HEK293 (cell line): Measurements from ENCODE around the gene PHLDB2.

Experiments used
- CTCF ChIA-PET: fragments of 350-600 bp; formaldehyde crosslinking; extraction: SDS; loops from one replicate; lab custom pipeline; 2021; ENCODE audit warnings: antibody characterized with exemption; lab: Yijun Ruan, JAX
- POLR2A ChIA-PET: fragments of 300-600 bp; formaldehyde crosslinking; extraction: SDS; loops from one replicate; lab custom pipeline; 2020; ENCODE audit warnings: antibody characterized with exemption, inconsistent platforms; lab: Yijun Ruan, JAX
- H3K27ac ChIP-seq: fragments of 200-500 bp; sonication (Bioruptor generic); 2 replicates; pipeline ENCODE4 v1.5.1; 2014; ENCODE audit warnings: low read depth, low read length, control low read depth, inconsistent platforms; ENCODE audit errors: extremely low read depth
- H3K36me3 ChIP-seq, 2 experiments: fragments of 200-500 bp in 1 of 2; sonication (Bioruptor generic) in 1 of 2; 1 replicate in 1 of 2; 2 replicates in 1 of 2; pipeline ENCODE4 v1.5.1; 2014 to 2017; ENCODE audit warnings: inconsistent platforms in 2 of 2, low read length in 2 of 2; ENCODE audit not compliant: control insufficient read depth in 2 of 2, insufficient read depth in 1 of 2
- H3K4me1 ChIP-seq: fragments of 200-500 bp; sonication (Bioruptor generic); 2 replicates; pipeline ENCODE4 v1.5.1; 2014; ENCODE audit warnings: mild to moderate bottlenecking, low read length, inconsistent platforms; ENCODE audit not compliant: control insufficient read depth, insufficient read depth
- H3K4me3 ChIP-seq: 2 replicates; pipeline ENCODE4 v1.5.1; 2011; ENCODE audit warnings: low read depth, mild to moderate bottlenecking, control low read depth, low read length, moderate library complexity
- H3K9me3 ChIP-seq: fragments of 200-500 bp; sonication (Bioruptor generic); 2 replicates; pipeline ENCODE4 v1.5.1; 2014; ENCODE audit warnings: low read depth, low read length, inconsistent platforms; ENCODE audit not compliant: control insufficient read depth, insufficient read depth
- FEZF1 ChIP-seq: fragments of 450-650 bp; formaldehyde crosslinking; IDR thresholded peaks from 2 replicates; pipeline ENCODE4 v1.5.1; 2016; ENCODE audit warnings: missing biosample characterization, missing genetic modification characterization
- IKZF3 ChIP-seq: fragments of 450-650 bp; IDR thresholded peaks from 2 replicates; pipeline ENCODE4 v1.5.0; 2018; ENCODE audit warnings: missing biosample characterization, mild to moderate bottlenecking, missing genetic modification characterization, moderate library complexity
- KLF8 ChIP-seq: fragments of 450-650 bp; formaldehyde crosslinking; IDR thresholded peaks from 2 replicates; pipeline ENCODE4 v1.5.1; 2016; ENCODE audit warnings: missing biosample characterization, missing genetic modification characterization
- MZF1 ChIP-seq: fragments of 450-650 bp; formaldehyde crosslinking; IDR thresholded peaks from 2 replicates; pipeline ENCODE4 v1.5.1; 2017; ENCODE audit warnings: missing biosample characterization, missing genetic modification characterization, borderline replicate concordance
- OSR2 ChIP-seq: fragments of 450-650 bp; formaldehyde crosslinking; IDR thresholded peaks from 2 replicates; pipeline ENCODE4 v1.5.1; 2016; ENCODE audit warnings: missing biosample characterization, missing genetic modification characterization
- SCRT1 ChIP-seq: fragments of 450-650 bp; formaldehyde crosslinking; IDR thresholded peaks from 2 replicates; pipeline ENCODE4 v1.5.1; 2016; ENCODE audit warnings: missing biosample characterization, missing genetic modification characterization, borderline replicate concordance
- SCRT2 ChIP-seq: fragments of 450-650 bp; formaldehyde crosslinking; IDR thresholded peaks from 2 replicates; pipeline ENCODE4 v1.5.1; 2016; ENCODE audit warnings: missing biosample characterization, missing genetic modification characterization
- ZNF549 ChIP-seq: fragments of 450-650 bp; IDR thresholded peaks from 2 replicates; pipeline ENCODE4 v1.5.1; 2018; ENCODE audit warnings: missing biosample characterization, missing genetic modification characterization, mild to moderate bottlenecking, inconsistent platforms, moderate library complexity
- ZNF843 ChIP-seq: fragments of 450-650 bp; formaldehyde crosslinking; IDR thresholded peaks from 2 replicates; pipeline ENCODE4 v1.5.1; 2016; ENCODE audit warnings: missing biosample characterization, missing genetic modification characterization
- ZSCAN30 ChIP-seq: fragments of 450-650 bp; IDR thresholded peaks from 2 replicates; pipeline ENCODE4 v1.5.1; 2018; ENCODE audit warnings: missing biosample characterization, mild to moderate bottlenecking, missing genetic modification characterization, moderate library complexity
- TF ChIP-seq, protein P1 (sequence below): fragments of 450-650 bp; IDR thresholded peaks from 2 replicates; pipeline ENCODE4 v1.5.1; 2018; ENCODE audit warnings: missing biosample characterization, mild to moderate bottlenecking, missing genetic modification characterization
- TF ChIP-seq, protein P2 (sequence below): fragments of 450-650 bp; formaldehyde crosslinking; IDR thresholded peaks from 2 replicates; pipeline ENCODE4 v1.5.1; 2017; ENCODE audit warnings: missing biosample characterization, missing genetic modification characterization
- TF ChIP-seq, protein P3 (sequence below): fragments of 450-650 bp; formaldehyde crosslinking; IDR thresholded peaks from 2 replicates; pipeline ENCODE4 v1.5.1; 2016; ENCODE audit warnings: missing biosample characterization, missing genetic modification characterization, borderline replicate concordance
- TF ChIP-seq, protein P4 (sequence below): fragments of 450-650 bp; formaldehyde crosslinking; IDR thresholded peaks from 2 replicates; pipeline ENCODE4 v1.5.1; 2017; ENCODE audit warnings: missing biosample characterization, missing genetic modification characterization
- TF ChIP-seq, protein P5 (sequence below): fragments of 450-650 bp; formaldehyde crosslinking; IDR thresholded peaks from 2 replicates; pipeline ENCODE4 v1.5.1; 2016; ENCODE audit warnings: missing biosample characterization, missing genetic modification characterization, borderline replicate concordance

PHLDB2 gene

DNA sequence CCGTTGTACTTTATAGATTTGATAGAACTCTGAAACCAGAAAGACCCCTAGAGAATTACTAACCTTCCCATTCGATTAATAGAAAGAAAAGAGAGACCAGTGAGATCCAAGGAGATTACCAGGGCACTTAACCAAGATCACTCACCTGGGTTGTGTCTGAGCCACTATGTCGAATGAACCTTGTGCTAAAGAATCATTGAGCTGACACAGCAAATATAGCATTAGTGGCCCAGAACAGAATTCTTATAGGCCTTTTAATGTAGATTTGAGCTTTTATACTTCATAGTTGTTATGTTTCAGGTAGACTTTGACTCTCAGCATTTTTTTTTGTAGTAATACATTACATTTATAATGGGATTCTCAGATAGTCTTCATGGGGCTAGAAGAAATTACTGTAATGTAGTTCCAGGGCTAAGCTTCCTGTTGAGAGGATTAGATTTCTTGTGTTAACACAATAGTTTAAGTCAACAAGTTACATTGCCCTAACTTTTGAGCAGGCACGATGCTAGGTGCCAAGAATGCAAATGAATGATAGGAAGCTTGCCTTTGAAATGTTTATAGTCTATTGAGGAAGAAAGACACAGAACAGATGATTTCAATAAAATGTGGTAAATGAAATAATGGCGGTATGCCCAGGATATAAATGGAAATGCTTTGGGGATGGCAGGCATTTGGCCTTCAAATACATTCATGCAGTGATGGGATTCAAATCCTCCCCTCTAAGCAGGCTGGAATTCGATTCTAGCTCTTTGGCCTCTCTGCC lies 95.3 kb downstream of the PHLDB2 start:
- POLR2A ChIA-PET: no interaction called here
- peaks cover 7% of the 10 kb centered on the region for H3K4me1 ChIP-seq
- peaks cover 0 to 5% of the 10 kb centered on the region in 2 experiments; a peak in 1 of 3 replicates for H3K36me3 ChIP-seq
- TF ChIP-seq, protein P1, sequence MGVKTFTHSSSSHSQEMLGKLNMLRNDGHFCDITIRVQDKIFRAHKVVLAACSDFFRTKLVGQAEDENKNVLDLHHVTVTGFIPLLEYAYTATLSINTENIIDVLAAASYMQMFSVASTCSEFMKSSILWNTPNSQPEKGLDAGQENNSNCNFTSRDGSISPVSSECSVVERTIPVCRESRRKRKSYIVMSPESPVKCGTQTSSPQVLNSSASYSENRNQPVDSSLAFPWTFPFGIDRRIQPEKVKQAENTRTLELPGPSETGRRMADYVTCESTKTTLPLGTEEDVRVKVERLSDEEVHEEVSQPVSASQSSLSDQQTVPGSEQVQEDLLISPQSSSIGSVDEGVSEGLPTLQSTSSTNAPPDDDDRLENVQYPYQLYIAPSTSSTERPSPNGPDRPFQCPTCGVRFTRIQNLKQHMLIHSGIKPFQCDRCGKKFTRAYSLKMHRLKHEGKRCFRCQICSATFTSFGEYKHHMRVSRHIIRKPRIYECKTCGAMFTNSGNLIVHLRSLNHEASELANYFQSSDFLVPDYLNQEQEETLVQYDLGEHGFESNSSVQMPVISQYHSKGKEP (tag by site-specific recombination): peak; percentile 68
- TF ChIP-seq IKZF3 (tag by site-specific recombination) (0 out of 2 replicates have a peak, but pooled peaks have one; percentile 15), ZNF843 (tag by site-specific recombination) (peak; percentile 75), SCRT2 (peak; percentile 64), KLF8 (tag by site-specific recombination) (no peak), ZNF549 (tag by site-specific recombination) (no peak), SCRT1 (tag by site-specific recombination) (peak; percentile 74), FEZF1 (peak; percentile 82), ZSCAN30 (tag by site-specific recombination) (peak; percentile 70; the same call in 1 of the 2 replicates), OSR2 (peak; percentile 74), MZF1 (peak; percentile 65; the same call in 1 of the 2 replicates)
- TF ChIP-seq, protein P2, sequence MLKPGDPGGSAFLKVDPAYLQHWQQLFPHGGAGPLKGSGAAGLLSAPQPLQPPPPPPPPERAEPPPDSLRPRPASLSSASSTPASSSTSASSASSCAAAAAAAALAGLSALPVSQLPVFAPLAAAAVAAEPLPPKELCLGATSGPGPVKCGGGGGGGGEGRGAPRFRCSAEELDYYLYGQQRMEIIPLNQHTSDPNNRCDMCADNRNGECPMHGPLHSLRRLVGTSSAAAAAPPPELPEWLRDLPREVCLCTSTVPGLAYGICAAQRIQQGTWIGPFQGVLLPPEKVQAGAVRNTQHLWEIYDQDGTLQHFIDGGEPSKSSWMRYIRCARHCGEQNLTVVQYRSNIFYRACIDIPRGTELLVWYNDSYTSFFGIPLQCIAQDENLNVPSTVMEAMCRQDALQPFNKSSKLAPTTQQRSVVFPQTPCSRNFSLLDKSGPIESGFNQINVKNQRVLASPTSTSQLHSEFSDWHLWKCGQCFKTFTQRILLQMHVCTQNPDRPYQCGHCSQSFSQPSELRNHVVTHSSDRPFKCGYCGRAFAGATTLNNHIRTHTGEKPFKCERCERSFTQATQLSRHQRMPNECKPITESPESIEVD (tag by site-specific recombination): peak; percentile 62
- TF ChIP-seq, protein P3, sequence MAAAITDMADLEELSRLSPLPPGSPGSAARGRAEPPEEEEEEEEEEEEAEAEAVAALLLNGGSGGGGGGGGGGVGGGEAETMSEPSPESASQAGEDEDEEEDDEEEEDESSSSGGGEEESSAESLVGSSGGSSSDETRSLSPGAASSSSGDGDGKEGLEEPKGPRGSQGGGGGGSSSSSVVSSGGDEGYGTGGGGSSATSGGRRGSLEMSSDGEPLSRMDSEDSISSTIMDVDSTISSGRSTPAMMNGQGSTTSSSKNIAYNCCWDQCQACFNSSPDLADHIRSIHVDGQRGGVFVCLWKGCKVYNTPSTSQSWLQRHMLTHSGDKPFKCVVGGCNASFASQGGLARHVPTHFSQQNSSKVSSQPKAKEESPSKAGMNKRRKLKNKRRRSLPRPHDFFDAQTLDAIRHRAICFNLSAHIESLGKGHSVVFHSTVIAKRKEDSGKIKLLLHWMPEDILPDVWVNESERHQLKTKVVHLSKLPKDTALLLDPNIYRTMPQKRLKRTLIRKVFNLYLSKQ (tag by site-specific recombination): no peak
- TF ChIP-seq, protein P4, sequence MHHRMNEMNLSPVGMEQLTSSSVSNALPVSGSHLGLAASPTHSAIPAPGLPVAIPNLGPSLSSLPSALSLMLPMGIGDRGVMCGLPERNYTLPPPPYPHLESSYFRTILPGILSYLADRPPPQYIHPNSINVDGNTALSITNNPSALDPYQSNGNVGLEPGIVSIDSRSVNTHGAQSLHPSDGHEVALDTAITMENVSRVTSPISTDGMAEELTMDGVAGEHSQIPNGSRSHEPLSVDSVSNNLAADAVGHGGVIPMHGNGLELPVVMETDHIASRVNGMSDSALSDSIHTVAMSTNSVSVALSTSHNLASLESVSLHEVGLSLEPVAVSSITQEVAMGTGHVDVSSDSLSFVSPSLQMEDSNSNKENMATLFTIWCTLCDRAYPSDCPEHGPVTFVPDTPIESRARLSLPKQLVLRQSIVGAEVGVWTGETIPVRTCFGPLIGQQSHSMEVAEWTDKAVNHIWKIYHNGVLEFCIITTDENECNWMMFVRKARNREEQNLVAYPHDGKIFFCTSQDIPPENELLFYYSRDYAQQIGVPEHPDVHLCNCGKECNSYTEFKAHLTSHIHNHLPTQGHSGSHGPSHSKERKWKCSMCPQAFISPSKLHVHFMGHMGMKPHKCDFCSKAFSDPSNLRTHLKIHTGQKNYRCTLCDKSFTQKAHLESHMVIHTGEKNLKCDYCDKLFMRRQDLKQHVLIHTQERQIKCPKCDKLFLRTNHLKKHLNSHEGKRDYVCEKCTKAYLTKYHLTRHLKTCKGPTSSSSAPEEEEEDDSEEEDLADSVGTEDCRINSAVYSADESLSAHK (tag by site-specific recombination): peak; percentile 32; the same call in 1 of the 2 replicates
- TF ChIP-seq, protein P5, sequence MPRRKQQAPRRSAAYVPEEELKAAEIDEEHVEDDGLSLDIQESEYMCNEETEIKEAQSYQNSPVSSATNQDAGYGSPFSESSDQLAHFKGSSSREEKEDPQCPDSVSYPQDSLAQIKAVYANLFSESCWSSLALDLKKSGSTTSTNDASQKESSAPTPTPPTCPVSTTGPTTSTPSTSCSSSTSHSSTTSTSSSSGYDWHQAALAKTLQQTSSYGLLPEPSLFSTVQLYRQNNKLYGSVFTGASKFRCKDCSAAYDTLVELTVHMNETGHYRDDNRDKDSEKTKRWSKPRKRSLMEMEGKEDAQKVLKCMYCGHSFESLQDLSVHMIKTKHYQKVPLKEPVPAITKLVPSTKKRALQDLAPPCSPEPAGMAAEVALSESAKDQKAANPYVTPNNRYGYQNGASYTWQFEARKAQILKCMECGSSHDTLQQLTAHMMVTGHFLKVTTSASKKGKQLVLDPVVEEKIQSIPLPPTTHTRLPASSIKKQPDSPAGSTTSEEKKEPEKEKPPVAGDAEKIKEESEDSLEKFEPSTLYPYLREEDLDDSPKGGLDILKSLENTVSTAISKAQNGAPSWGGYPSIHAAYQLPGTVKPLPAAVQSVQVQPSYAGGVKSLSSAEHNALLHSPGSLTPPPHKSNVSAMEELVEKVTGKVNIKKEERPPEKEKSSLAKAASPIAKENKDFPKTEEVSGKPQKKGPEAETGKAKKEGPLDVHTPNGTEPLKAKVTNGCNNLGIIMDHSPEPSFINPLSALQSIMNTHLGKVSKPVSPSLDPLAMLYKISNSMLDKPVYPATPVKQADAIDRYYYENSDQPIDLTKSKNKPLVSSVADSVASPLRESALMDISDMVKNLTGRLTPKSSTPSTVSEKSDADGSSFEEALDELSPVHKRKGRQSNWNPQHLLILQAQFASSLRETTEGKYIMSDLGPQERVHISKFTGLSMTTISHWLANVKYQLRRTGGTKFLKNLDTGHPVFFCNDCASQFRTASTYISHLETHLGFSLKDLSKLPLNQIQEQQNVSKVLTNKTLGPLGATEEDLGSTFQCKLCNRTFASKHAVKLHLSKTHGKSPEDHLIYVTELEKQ (tag by site-specific recombination): peak; percentile 37; the same call in 1 of the 2 replicates
- TF ChIP-seq, all 188 proteins: peak for 12
- Histone ChIP-seq H3K27ac (no peak overlapping the region), H3K9me3 (no peaks in the 10 kb centered on the region), H3K4me3 (no peak overlapping the region)
- CTCF ChIA-PET: interaction anchor here (0.6 to 1.6 kb wide), 3 partner anchors 14 to 66 kb away, joined by 3 to 4 read pairs (median 4); no protein-coding TSS in a partner anchor
